Measurements from ENCODE around the gene PIH1D2. TPM values are rescaled to one million over a fixed set of nuclear protein-coding genes. Genes with fewer than 3 reads are reported as not detected.

Gene PIH1D2, protein sequence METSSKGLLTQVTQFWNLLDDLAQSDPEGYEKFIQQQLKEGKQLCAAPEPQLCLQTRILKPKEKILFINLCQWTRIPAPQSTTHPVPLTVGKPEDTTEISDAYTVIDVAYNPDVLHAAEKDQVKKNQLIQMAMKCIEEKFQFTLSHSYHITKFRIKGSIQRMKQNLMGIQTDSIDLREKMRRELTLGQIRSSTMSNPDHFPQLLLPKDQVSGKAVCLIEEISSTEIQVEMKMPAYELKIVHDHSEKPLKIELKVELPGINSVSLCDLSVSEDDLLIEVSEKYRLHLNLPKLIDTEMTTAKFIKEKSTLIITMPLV
- polyA plus RNA-seq, result not detected

DNA sequence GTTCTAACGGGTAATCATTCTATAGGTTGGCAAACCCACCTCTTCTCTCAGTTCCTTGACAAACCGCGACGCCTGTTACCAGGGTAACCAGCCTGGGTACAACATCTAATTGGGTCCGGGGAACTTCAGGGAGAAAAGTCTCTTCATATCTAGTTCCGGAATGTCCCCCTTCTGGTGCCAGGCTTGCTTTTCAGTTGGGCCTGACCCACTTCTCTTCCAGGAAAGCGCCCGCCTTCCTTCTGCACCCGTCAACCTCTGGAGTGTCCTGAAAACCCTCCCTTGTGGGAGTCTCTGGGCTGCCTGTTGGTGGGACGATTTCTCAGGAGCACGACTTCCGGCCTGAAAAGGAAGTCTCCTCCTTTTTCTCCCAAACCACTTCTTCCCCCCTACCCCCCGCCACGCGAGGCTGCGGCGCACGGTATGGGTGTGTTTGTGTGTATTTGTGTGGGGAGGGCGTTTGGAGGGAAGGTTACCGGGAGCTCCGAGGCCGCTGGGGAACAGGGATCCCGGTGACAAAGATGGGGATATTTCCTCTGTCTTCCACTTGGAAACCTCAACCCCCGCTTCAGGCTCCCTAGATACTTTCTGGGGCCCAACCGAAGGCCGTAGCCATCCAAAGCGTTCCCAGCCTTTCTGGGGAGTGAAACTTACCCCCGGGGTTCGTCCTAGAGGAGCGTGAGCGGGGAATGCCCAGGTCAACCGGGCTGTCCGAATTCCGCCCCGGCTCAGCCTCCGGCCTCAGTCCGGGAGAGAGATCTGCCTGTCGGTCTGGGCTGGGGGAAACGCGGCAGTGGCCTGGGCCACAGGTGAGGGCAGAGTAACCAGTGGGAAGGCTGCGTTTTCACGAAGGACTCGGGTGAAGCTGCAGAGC is at the start of gene PIH1D2, which contains the start of gene NKAPD1:
PIH1D2 (minus strand) TSS at position 77 of the 871 bp plus-strand sequence. CDS start 843 bp downstream, outside the sequence.
NKAPD1 (plus strand) TSS at position 359 of the 871 bp plus-strand sequence. CDS start 1,276 bp downstream, outside the sequence.
- peak within 1 kb of the TSS; percentile 81 to 96 (median 91) for H3K27ac Mint-ChIP-seq
- H3K4me1 Mint-ChIP-seq, result peaks cover 25 to 37% of the 10 kb centered on the region in 2 donors
- DNase-seq, result peak; percentile 81 to 85 (median 84)
- H3K4me3 Mint-ChIP-seq, result peak within 1 kb of the TSS; percentile 85 to 97 (median 93)
- peaks cover 4 to 16% (median 12%) of the 10 kb centered on the region in 3 donors for H3K36me3 Mint-ChIP-seq
- no peaks in the 10 kb centered on the region for H3K9me3 Mint-ChIP-seq
- H3K27me3 Mint-ChIP-seq (ENCODE audit: low read depth in 3 of 3), result peaks cover 10 to 15% (median 11%) of the 10 kb centered on the region in 3 donors

DNA sequence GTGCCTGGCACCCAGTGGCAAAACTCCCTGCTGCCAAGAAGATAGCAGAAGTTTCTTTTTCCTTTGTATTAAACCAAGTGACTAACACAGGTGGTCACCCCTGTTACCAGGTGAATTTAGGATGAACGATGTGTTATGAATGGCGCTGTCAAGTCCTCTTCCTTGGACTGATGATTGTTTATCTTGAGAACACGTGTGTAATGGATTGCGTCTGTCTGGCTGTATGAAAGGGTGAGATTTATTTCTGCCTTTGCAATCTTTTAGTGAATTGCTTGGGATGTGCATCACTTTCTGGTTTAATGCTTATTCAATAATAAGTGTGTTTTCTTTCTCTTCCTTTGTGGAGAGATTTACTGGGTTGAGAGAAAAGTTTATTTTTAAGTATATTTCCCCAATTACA is 49.3 kb upstream of the PIH1D2 start:
- no peaks in the 10 kb centered on the region for H3K4me1 Mint-ChIP-seq
- no peaks in the 10 kb centered on the region for H3K9me3 Mint-ChIP-seq
- H3K36me3 Mint-ChIP-seq, result peaks cover 5 to 8% (median 7%) of the 10 kb centered on the region in 3 donors
- no peaks in the 10 kb centered on the region for H3K27me3 Mint-ChIP-seq (ENCODE audit: low read depth in 3 of 3)
- H3K4me3 Mint-ChIP-seq, result no peak overlapping the region
- no peak overlapping the region for H3K27ac Mint-ChIP-seq
- no peak for DNase-seq

- Mint-ChIP-seq H3K36me3 (peaks cover 3 to 8% (median 5%) of the 10 kb centered on the region in 3 donors), H3K4me1 (no peaks in the 10 kb centered on the region), H3K4me3 (no peak overlapping the region)
Measured at GRCh38 chr11:112121981-112122615, 48.3 kb upstream of the PIH1D2 start.

GRCh38 chr11:112118176-112118575 is 44.4 kb upstream of the PIH1D2 start:
- no peaks in the 10 kb centered on the region for H3K9me3 Mint-ChIP-seq
- H3K4me3 Mint-ChIP-seq, result no peak overlapping the region
- peaks cover 2 to 4% of the 10 kb centered on the region in 2 donors for H3K4me1 Mint-ChIP-seq
- DNase-seq, result no peak
- peaks cover 0 to 11% (median 3%) of the 10 kb centered on the region in 3 donors for H3K36me3 Mint-ChIP-seq
- no peaks in the 10 kb centered on the region for H3K27me3 Mint-ChIP-seq (ENCODE audit: low read depth in 3 of 3)
- no peak overlapping the region for H3K27ac Mint-ChIP-seq

More at GRCh38 chr11:112121981-112122615, 48.3 kb upstream of the PIH1D2 start:
- no peak overlapping the region for H3K27ac Mint-ChIP-seq
- no peak for DNase-seq
- no peaks in the 10 kb centered on the region for H3K9me3 Mint-ChIP-seq
- no peaks in the 10 kb centered on the region for H3K27me3 Mint-ChIP-seq (ENCODE audit: low read depth in 3 of 3)

DNA sequence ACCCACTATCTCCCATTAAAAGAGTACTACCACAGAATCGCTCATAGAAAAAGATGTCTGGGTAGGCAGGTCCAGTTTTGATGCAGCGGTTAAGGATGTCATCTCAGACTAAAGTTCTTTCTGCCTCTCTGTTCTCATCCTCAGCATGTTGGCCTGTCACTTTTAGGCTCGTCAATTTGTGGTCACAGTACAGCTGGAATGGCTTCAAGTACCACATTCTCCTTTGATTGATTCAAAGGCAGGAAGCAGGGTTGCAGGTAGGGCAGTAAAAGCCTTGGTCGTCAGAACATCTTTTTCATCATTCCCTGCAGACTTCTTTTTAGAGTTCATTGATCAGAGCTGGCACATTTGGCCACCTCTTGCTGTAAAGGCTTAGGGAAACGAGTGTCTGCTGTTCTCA is 41.6 kb upstream of the PIH1D2 start:
- Mint-ChIP-seq H3K9me3 (no peaks in the 10 kb centered on the region), H3K4me1 (peaks cover 2 to 4% of the 10 kb centered on the region in 2 donors), H3K27ac (no peak overlapping the region), H3K36me3 (peaks cover 0 to 11% (median 3%) of the 10 kb centered on the region in 3 donors), H3K4me3 (no peak overlapping the region), H3K27me3 (ENCODE audit: low read depth in 3 of 3) (no peaks in the 10 kb centered on the region)
- no peak for DNase-seq

- no peaks in the 10 kb centered on the region for H3K9me3 Mint-ChIP-seq
- no peak overlapping the region for H3K4me3 Mint-ChIP-seq
- no peaks in the 10 kb centered on the region for H3K27me3 Mint-ChIP-seq (ENCODE audit: low read depth in 3 of 3)
- no peak for DNase-seq
- H3K36me3 Mint-ChIP-seq, result peaks cover 0 to 9% (median 3%) of the 10 kb centered on the region in 3 donors
- no peak overlapping the region for H3K27ac Mint-ChIP-seq
- H3K4me1 Mint-ChIP-seq, result peaks cover 2 to 4% of the 10 kb centered on the region in 2 donors
Measured at GRCh38 chr11:112114460-112114859, 40.6 kb upstream of the PIH1D2 start.

GRCh38 chr11:112113539-112114457 is 40.0 kb upstream of the PIH1D2 start:
- peak; percentile 45 to 60 (median 52) for DNase-seq
- Mint-ChIP-seq H3K9me3 (no peaks in the 10 kb centered on the region), H3K4me3 (peak overlapping the region in 1 of 5 donors; percentile 27), H3K36me3 (peaks cover 0 to 6% (median 3%) of the 10 kb centered on the region in 3 donors), H3K27me3 (ENCODE audit: low read depth in 3 of 3) (no peaks in the 10 kb centered on the region), H3K4me1 (peaks cover 2 to 4% of the 10 kb centered on the region in 2 donors), H3K27ac (no peak overlapping the region)

DNA sequence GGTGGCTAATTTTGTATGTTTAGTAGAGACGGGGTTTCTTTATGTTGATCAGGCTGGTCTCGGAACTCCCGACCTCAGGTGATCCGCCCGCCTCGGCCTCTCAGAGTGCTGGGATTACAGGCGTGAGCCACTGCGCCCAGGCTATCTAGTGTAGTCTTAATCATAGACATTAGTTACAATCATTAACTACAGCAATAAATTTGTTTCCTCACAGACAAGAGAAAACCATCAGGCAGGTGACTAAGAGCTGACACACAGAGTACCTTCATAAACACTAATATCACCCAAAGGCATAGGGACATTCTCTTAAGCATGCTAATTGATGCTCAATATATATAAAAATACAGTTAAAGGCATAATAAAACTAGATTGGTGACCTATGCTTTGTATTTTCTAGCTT is 32.3 kb upstream of the PIH1D2 start:
- Mint-ChIP-seq H3K27ac (no peak overlapping the region), H3K4me3 (no peak overlapping the region), H3K36me3 (peaks cover 0 to 3% (median 0%) of the 10 kb centered on the region in 3 donors), H3K9me3 (no peaks in the 10 kb centered on the region), H3K27me3 (ENCODE audit: low read depth in 3 of 3) (no peaks in the 10 kb centered on the region), H3K4me1 (no peaks in the 10 kb centered on the region)
- no peak for DNase-seq

DNA sequence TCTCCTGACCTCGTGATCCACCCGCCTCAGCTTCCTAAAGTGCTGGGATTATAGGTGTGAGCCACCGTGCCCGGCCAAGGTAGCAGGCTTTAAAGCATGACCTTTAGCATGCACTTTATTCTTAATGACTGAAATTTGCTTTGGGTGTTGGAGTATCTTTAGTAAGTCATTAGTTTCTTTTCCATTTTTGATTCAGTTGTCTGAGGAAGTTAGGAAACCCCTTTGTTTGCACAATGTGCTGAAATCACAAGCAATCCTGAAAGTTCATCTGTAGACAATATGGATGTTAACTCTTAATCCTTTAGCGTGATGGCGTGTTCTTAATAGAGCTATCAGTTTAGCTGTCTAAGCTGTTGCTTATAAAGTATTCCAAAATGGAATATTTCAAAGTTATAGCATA is 29.6 kb upstream of the PIH1D2 start:
- no peak for DNase-seq
- H3K27me3 Mint-ChIP-seq (ENCODE audit: low read depth in 3 of 3), result no peaks in the 10 kb centered on the region
- no peaks in the 10 kb centered on the region for H3K4me1 Mint-ChIP-seq
- peaks cover 2 to 3% (median 3%) of the 10 kb centered on the region in 3 donors for H3K36me3 Mint-ChIP-seq
- no peak overlapping the region for H3K4me3 Mint-ChIP-seq
- H3K27ac Mint-ChIP-seq, result no peak overlapping the region
- H3K9me3 Mint-ChIP-seq, result no peaks in the 10 kb centered on the region

DNA sequence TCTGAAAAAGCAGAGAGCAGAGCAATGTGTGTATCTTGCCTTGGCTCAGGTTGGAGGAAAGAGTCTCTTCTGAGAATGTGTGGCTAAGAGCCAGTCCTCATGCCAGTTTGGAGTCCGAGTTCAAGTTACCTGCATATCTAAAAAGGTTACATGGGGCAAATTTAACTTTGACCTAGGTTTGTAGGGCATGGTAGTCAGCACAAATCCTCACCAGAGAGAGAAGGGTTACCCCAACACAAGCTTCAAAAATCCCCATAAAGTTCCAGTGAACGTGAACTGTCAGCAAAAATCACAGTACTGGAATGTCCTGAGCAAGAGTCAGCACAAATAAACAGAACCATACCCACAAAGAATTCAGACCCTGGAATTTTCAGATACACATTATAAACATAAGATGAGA is 26.6 kb upstream of the PIH1D2 start:
- Mint-ChIP-seq H3K27ac (no peak overlapping the region), H3K4me1 (no peaks in the 10 kb centered on the region), H3K36me3 (peaks cover 11 to 18% (median 13%) of the 10 kb centered on the region in 3 donors), H3K9me3 (no peaks in the 10 kb centered on the region), H3K4me3 (no peak overlapping the region), H3K27me3 (ENCODE audit: low read depth in 3 of 3) (no peaks in the 10 kb centered on the region)
- no peak for DNase-seq

- DNase-seq, result no peak
- Mint-ChIP-seq H3K36me3 (peaks cover 15 to 26% (median 16%) of the 10 kb centered on the region in 3 donors), H3K27me3 (ENCODE audit: low read depth in 3 of 3) (no peaks in the 10 kb centered on the region), H3K27ac (peak overlapping the region in 1 of 6 donors; percentile 7), H3K9me3 (no peaks in the 10 kb centered on the region), H3K4me3 (no peak overlapping the region), H3K4me1 (no peaks in the 10 kb centered on the region)
Measured at GRCh38 chr11:112097734-112098528, 24.1 kb upstream of the PIH1D2 start.

DNA sequence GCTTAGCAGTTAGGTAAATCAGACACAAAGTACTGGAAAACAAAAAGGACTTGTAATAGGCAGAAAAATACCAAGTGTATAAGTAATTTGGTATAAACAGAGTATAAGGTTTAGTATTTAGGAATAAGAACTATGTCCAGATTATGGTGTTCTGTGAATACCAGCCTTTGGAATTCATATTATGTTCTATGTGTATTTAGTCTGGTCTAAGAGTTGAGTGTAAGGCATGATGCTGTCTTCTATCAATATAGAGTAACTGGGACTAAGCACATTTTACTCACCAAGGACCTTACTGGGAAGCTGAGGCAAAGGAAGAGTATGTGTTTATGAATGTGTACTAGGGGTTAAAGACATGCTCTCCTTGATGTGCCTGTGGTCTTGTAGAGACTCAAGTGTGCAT is 22.4 kb upstream of the PIH1D2 start:
- H3K27me3 Mint-ChIP-seq (ENCODE audit: low read depth in 3 of 3), result no peaks in the 10 kb centered on the region
- H3K9me3 Mint-ChIP-seq, result no peaks in the 10 kb centered on the region
- no peak overlapping the region for H3K4me3 Mint-ChIP-seq
- H3K27ac Mint-ChIP-seq, result no peak overlapping the region
- peaks cover 0 to 5% of the 10 kb centered on the region in 2 donors for H3K4me1 Mint-ChIP-seq
- no peak for DNase-seq
- H3K36me3 Mint-ChIP-seq, result peaks cover 26 to 39% (median 32%) of the 10 kb centered on the region in 3 donors

Measured in immature natural killer cell (primary cell).